Tibial artery (tissue), 4 donors: Measurements from ENCODE around the gene CFAP91.

Experiments
- DNase-seq, 2 donors: peaks; one replicate each; pipeline ENCODE4 v3.0.0-alpha.2; 2019
- H3K27ac ChIP-seq, 2 donors: fragments of 200-600 bp; sonication (generic) in 1 of 2; 1 replicate in 1 of 2; 2 replicates in 1 of 2; pipeline ENCODE4 v1.5.1; 2018 to 2019; ENCODE audit warnings: mild to moderate bottlenecking in 1 of 2
- H3K27me3 ChIP-seq, 2 donors: fragments of 200-600 bp; sonication (generic) in 1 of 2; one replicate each; pipeline versions ENCODE4 v1.5.1 to v1.6.0; 2016 to 2019
- H3K36me3 ChIP-seq, 3 donors: fragments of 200-600 bp; sonication (generic) in 2 of 3; one replicate each; pipeline ENCODE4 v1.5.1; 2016 to 2019; ENCODE audit warnings: mild to moderate bottlenecking in 2 of 3
- H3K4me1 ChIP-seq, 4 donors: fragments of 200-600 bp; sonication (generic) in 2 of 4; 1 replicate in 3 of 4; 2 replicates in 1 of 4; pipeline ENCODE4 v1.5.1; 2016 to 2019
- H3K4me3 ChIP-seq, 2 donors: fragments of 200-600 bp; sonication (generic) in 1 of 2; 1 replicate in 1 of 2; 2 replicates in 1 of 2; pipeline ENCODE4 v1.5.1; 2018 to 2019; ENCODE audit warnings: mild to moderate bottlenecking in 2 of 2
- H3K9me3 ChIP-seq, 3 donors: fragments of 200-600 bp; sonication (generic) in 1 of 3; one replicate each; pipeline ENCODE4 v1.5.1; 2016 to 2019
- CTCF ChIP-seq, 2 experiments: fragments of 200-600 bp in 1 of 2; fragments of 450-650 bp in 1 of 2; IDR thresholded peaks; one replicate each; pipeline ENCODE4 v1.5.1; 2017 to 2019; ENCODE audit warnings: antibody characterized with exemption in 2 of 2, mild to moderate bottlenecking in 1 of 2, moderate library complexity in 1 of 2
- intact Hi-C: fragments of 100-400 bp; cut with DNase I; formaldehyde crosslinking; loops from one replicate; pipeline ENCODE4 v1.15.0; 2023; ENCODE audit warnings: low total_unique reads

Gene CFAP91

GRCh38 chr3:119723022-119723421, 20.2 kb downstream of the CFAP91 start:
- no peaks in the 10 kb centered on the region for H3K4me1 ChIP-seq
- intact Hi-C loops, result no loop called here
- H3K36me3 ChIP-seq, result peaks cover 0 to 23% (median 0%) of the 10 kb centered on the region in 3 donors
- no peak overlapping the region for H3K4me3 ChIP-seq
- no peaks in the 10 kb centered on the region for H3K27me3 ChIP-seq
- no peak for TF ChIP-seq CTCF (IDR thresholded peaks at IDR 0.05)
- no peak overlapping the region for H3K27ac ChIP-seq
- no peak for DNase-seq
- H3K9me3 ChIP-seq, result no peaks in the 10 kb centered on the region

- no peak overlapping the region for H3K27ac ChIP-seq
- H3K36me3 ChIP-seq, result peaks cover 0 to 44% (median 0%) of the 10 kb centered on the region in 3 donors
- H3K4me1 ChIP-seq, result no peaks in the 10 kb centered on the region
- no peaks in the 10 kb centered on the region for H3K27me3 ChIP-seq
- DNase-seq, result no peak
- H3K9me3 ChIP-seq, result no peaks in the 10 kb centered on the region
- no peak overlapping the region for H3K4me3 ChIP-seq
- no peak for TF ChIP-seq CTCF (IDR thresholded peaks at IDR 0.05)
- intact Hi-C loops, result no loop called here
Measured at GRCh38 chr3:119726909-119727308, 24.1 kb downstream of the CFAP91 start.

- intact Hi-C loops, result no loop called here
- Histone ChIP-seq H3K27ac (no peak overlapping the region), H3K4me3 (no peak overlapping the region), H3K9me3 (no peaks in the 10 kb centered on the region), H3K4me1 (no peaks in the 10 kb centered on the region), H3K36me3 (peaks cover 0 to 49% (median 0%) of the 10 kb centered on the region in 3 donors), H3K27me3 (no peaks in the 10 kb centered on the region)
- no peak for TF ChIP-seq CTCF (IDR thresholded peaks at IDR 0.05)
- DNase-seq, result no peak
Measured at GRCh38 chr3:119729996-119730395, 27.2 kb downstream of the CFAP91 start.

- H3K36me3 ChIP-seq, result peaks cover 0 to 35% (median 0%) of the 10 kb centered on the region in 3 donors
- no peak for TF ChIP-seq CTCF (IDR thresholded peaks at IDR 0.05)
Measured at GRCh38 chr3:119731560-119732343, 28.9 kb downstream of the CFAP91 start.

GRCh38 chr3:119733812-119734211, 31.0 kb downstream of the CFAP91 start:
- H3K27ac ChIP-seq, result no peak overlapping the region
- intact Hi-C loops, result no loop called here
- no peak overlapping the region for H3K4me3 ChIP-seq
- no peak for TF ChIP-seq CTCF (IDR thresholded peaks at IDR 0.05)
- H3K27me3 ChIP-seq, result no peaks in the 10 kb centered on the region
- H3K4me1 ChIP-seq, result no peaks in the 10 kb centered on the region
- H3K36me3 ChIP-seq, result peaks cover 0 to 35% (median 0%) of the 10 kb centered on the region in 3 donors
- no peaks in the 10 kb centered on the region for H3K9me3 ChIP-seq
- no peak for DNase-seq

More at GRCh38 chr3:119731560-119732343, 28.9 kb downstream of the CFAP91 start:
- H3K27ac ChIP-seq, result no peak overlapping the region
- H3K4me3 ChIP-seq, result no peak overlapping the region
- no peak for DNase-seq
- intact Hi-C loops, result no loop called here
- H3K27me3 ChIP-seq, result no peaks in the 10 kb centered on the region
- H3K9me3 ChIP-seq, result no peaks in the 10 kb centered on the region
- H3K4me1 ChIP-seq, result no peaks in the 10 kb centered on the region
